ENCODE data around the gene SPTBN1. TPM values are rescaled to one million over a fixed set of nuclear protein-coding genes. Genes with fewer than 3 reads are reported as not detected.

The SPTBN1 gene
- total RNA-seq, 1 experiment from 2014 or later, result 75.4 TPM

GRCh38 chr2:54659527-54659926 lies 203.4 kb downstream of the SPTBN1 start:
- no peaks in the 10 kb centered on the region for H3K27me3 ChIP-seq
- peaks cover 95% of the 10 kb centered on the region for H3K36me3 ChIP-seq
- H3K4me3 ChIP-seq, result no peak overlapping the region
- no peak for DNase-seq
- H3K9me3 ChIP-seq, result no peaks in the 10 kb centered on the region

GRCh38 chr2:54660752-54661151 lies 204.6 kb downstream of the SPTBN1 start:
- H3K9me3 ChIP-seq, result no peaks in the 10 kb centered on the region
- H3K36me3 ChIP-seq, result peaks cover 95% of the 10 kb centered on the region
- DNase-seq, result no peak
- no peaks in the 10 kb centered on the region for H3K27me3 ChIP-seq
- H3K4me3 ChIP-seq, result no peak overlapping the region

- no peak for DNase-seq
- Histone ChIP-seq H3K9me3 (no peaks in the 10 kb centered on the region), H3K36me3 (peaks cover 92% of the 10 kb centered on the region), H3K4me3 (no peak overlapping the region), H3K27me3 (no peaks in the 10 kb centered on the region)
Measured at GRCh38 chr2:54663424-54664030, 207.4 kb downstream of the SPTBN1 start.

GRCh38 chr2:54664238-54664786 lies 208.2 kb downstream of the SPTBN1 start:
- DNase-seq, result no peak
- H3K27me3 ChIP-seq, result no peaks in the 10 kb centered on the region
- H3K9me3 ChIP-seq, result no peaks in the 10 kb centered on the region
- peaks cover 90% of the 10 kb centered on the region for H3K36me3 ChIP-seq
- H3K4me3 ChIP-seq, result no peak overlapping the region

GRCh38 chr2:54665436-54665856 lies 209.3 kb downstream of the SPTBN1 start:
- peak; percentile 12 for DNase-seq
- Histone ChIP-seq H3K36me3 (peaks cover 87% of the 10 kb centered on the region), H3K27me3 (no peaks in the 10 kb centered on the region), H3K4me3 (no peak overlapping the region), H3K9me3 (no peaks in the 10 kb centered on the region)

- H3K4me3 ChIP-seq, result no peak overlapping the region
- no peaks in the 10 kb centered on the region for H3K27me3 ChIP-seq
- no peaks in the 10 kb centered on the region for H3K9me3 ChIP-seq
- H3K36me3 ChIP-seq, result peaks cover 87% of the 10 kb centered on the region
- peak; percentile 63 for DNase-seq
Measured at GRCh38 chr2:54666131-54666633, 210.1 kb downstream of the SPTBN1 start.

- Histone ChIP-seq H3K4me3 (no peak overlapping the region), H3K9me3 (no peaks in the 10 kb centered on the region), H3K27me3 (no peaks in the 10 kb centered on the region), H3K36me3 (peaks cover 87% of the 10 kb centered on the region)
- DNase-seq, result peak; percentile 16
Measured at GRCh38 chr2:54666634-54667265, 210.6 kb downstream of the SPTBN1 start.

GRCh38 chr2:54667266-54667639 lies 211.1 kb downstream of the SPTBN1 start:
- Histone ChIP-seq H3K4me3 (no peak overlapping the region), H3K27me3 (no peaks in the 10 kb centered on the region), H3K36me3 (peaks cover 82% of the 10 kb centered on the region), H3K9me3 (no peaks in the 10 kb centered on the region)
- no peak for DNase-seq

- no peak for DNase-seq
- Histone ChIP-seq H3K27me3 (no peaks in the 10 kb centered on the region), H3K36me3 (peaks cover 75% of the 10 kb centered on the region), H3K9me3 (no peaks in the 10 kb centered on the region), H3K4me3 (no peak overlapping the region)
Measured at GRCh38 chr2:54667726-54668650, 211.9 kb downstream of the SPTBN1 start.

GRCh38 chr2:54668711-54669110 lies 212.6 kb downstream of the SPTBN1 start:
- Histone ChIP-seq H3K27me3 (no peaks in the 10 kb centered on the region), H3K36me3 (peaks cover 67% of the 10 kb centered on the region), H3K9me3 (no peaks in the 10 kb centered on the region), H3K4me3 (no peak overlapping the region)
- DNase-seq, result no peak

- no peak for DNase-seq
- Histone ChIP-seq H3K9me3 (no peaks in the 10 kb centered on the region), H3K4me3 (no peak overlapping the region), H3K36me3 (peaks cover 56% of the 10 kb centered on the region), H3K27me3 (no peaks in the 10 kb centered on the region)
Measured at GRCh38 chr2:54669677-54670484, 213.8 kb downstream of the SPTBN1 start.

- H3K4me3 ChIP-seq, result no peak overlapping the region
- no peaks in the 10 kb centered on the region for H3K9me3 ChIP-seq
- no peaks in the 10 kb centered on the region for H3K27me3 ChIP-seq
- peaks cover 50% of the 10 kb centered on the region for H3K36me3 ChIP-seq
- DNase-seq, result no peak
Measured at GRCh38 chr2:54670485-54671009, 214.4 kb downstream of the SPTBN1 start.

- H3K9me3 ChIP-seq, result no peaks in the 10 kb centered on the region
- no peaks in the 10 kb centered on the region for H3K27me3 ChIP-seq
- no peak overlapping the region for H3K4me3 ChIP-seq
- DNase-seq, result no peak
- H3K36me3 ChIP-seq, result peaks cover 46% of the 10 kb centered on the region
Measured at GRCh38 chr2:54671010-54671409, 214.9 kb downstream of the SPTBN1 start.

GRCh38 chr2:54671875-54672589 lies 215.9 kb downstream of the SPTBN1 start:
- no peak for DNase-seq
- no peaks in the 10 kb centered on the region for H3K9me3 ChIP-seq
- no peaks in the 10 kb centered on the region for H3K27me3 ChIP-seq
- H3K36me3 ChIP-seq, result peaks cover 41% of the 10 kb centered on the region
- no peak overlapping the region for H3K4me3 ChIP-seq

GRCh38 chr2:54672590-54673456 lies 216.7 kb downstream of the SPTBN1 start:
- Histone ChIP-seq H3K9me3 (no peaks in the 10 kb centered on the region), H3K36me3 (peaks cover 33% of the 10 kb centered on the region), H3K27me3 (no peaks in the 10 kb centered on the region), H3K4me3 (no peak overlapping the region)
- DNase-seq, result no peak

Data from MG63 (cell line).